DND-41 (cell line): ENCODE results near the gene FLRT1.

Source experiments
- CTCF ChIP-seq: IDR thresholded peaks from 2 replicates; pipeline ENCODE4 v1.5.1; 2012; ENCODE audit warnings: borderline replicate concordance, low read length, moderate library complexity, mild to moderate bottlenecking; ENCODE audit not compliant: poor library complexity, severe bottlenecking; ENCODE audit errors: extremely low read depth
- EZH2 ChIP-seq: IDR thresholded peaks from 3 replicates; pipeline ENCODE4 v1.6.1; 2012; ENCODE audit warnings: borderline replicate concordance, low read depth, mild to moderate bottlenecking, moderate library complexity, low read length, inconsistent platforms; ENCODE audit not compliant: severe bottlenecking

GRCh38 chr11:64037027-64037634 lies 1.4 kb downstream of the FLRT1 start:
- no peak for TF ChIP-seq CTCF
- no peak for TF ChIP-seq EZH2
